HG03095 (cell line): Measurements from ENCODE around the gene NPHP1.
"Not testable (repeated sequence)": the region's sequence is repeated elsewhere in the genome, so short reads cannot be mapped to it uniquely, and the experiment has no call there.

Source experiments
- ATAC-seq: cut with Tn5 transposase; IDR thresholded peaks from one replicate; pipeline ENCODE4 v1.9.1; 2021; ENCODE audit warnings: moderate library complexity; ENCODE audit not compliant: unreplicated experiment

The NPHP1 gene

GRCh38 chr2:110198016-110198415 lies 6.8 kb downstream of the NPHP1 start:
- ATAC-seq, result no peak

GRCh38 chr2:110197452-110197851 lies 7.4 kb downstream of the NPHP1 start:
- no peak for ATAC-seq

GRCh38 chr2:110190169-110190568 lies 14.6 kb downstream of the NPHP1 start:
- ATAC-seq, result not testable (repeated sequence)

GRCh38 chr2:110182449-110182848 lies 22.4 kb downstream of the NPHP1 start:
- no peak for ATAC-seq

GRCh38 chr2:110180036-110180435 lies 24.8 kb downstream of the NPHP1 start:
- no peak for ATAC-seq

- no peak for ATAC-seq
Observed at GRCh38 chr2:110173523-110173922, 31.3 kb downstream of the NPHP1 start.

- ATAC-seq, result no peak
Observed at GRCh38 chr2:110172506-110172905, 32.3 kb downstream of the NPHP1 start.

- ATAC-seq, result no peak
Observed at GRCh38 chr2:110170102-110170501, 34.7 kb downstream of the NPHP1 start.

GRCh38 chr2:110167326-110168000 lies 37.4 kb downstream of the NPHP1 start:
- no peak for ATAC-seq

- ATAC-seq, result no peak
Observed at GRCh38 chr2:110166266-110166665, 38.5 kb downstream of the NPHP1 start.

GRCh38 chr2:110157153-110157793 lies 47.5 kb downstream of the NPHP1 start:
- ATAC-seq, result peak; percentile 66

GRCh38 chr2:110154828-110155227 lies 50.0 kb downstream of the NPHP1 start:
- ATAC-seq, result not testable (repeated sequence)

GRCh38 chr2:110154188-110154587 lies 50.6 kb downstream of the NPHP1 start:
- ATAC-seq, result not testable (repeated sequence)

GRCh38 chr2:110153416-110153815 lies 51.4 kb downstream of the NPHP1 start:
- ATAC-seq, result no peak

GRCh38 chr2:110152943-110153342 lies 51.9 kb downstream of the NPHP1 start:
- ATAC-seq, result no peak

- no peak for ATAC-seq
Observed at GRCh38 chr2:110149330-110150220, 55.2 kb downstream of the NPHP1 start.

GRCh38 chr2:110146945-110147332 lies 57.9 kb downstream of the NPHP1 start:
- ATAC-seq, result no peak

- ATAC-seq, result no peak
Observed at GRCh38 chr2:110146183-110146944, 58.4 kb downstream of the NPHP1 start.

- ATAC-seq, result no peak
Observed at GRCh38 chr2:110143982-110144381, 60.8 kb downstream of the NPHP1 start.

GRCh38 chr2:110140401-110140800 lies 64.4 kb downstream of the NPHP1 start:
- no peak for ATAC-seq

GRCh38 chr2:110134025-110134424 lies 70.8 kb downstream of the NPHP1 start:
- no peak for ATAC-seq
